PC-9 (cell line): Measurements from ENCODE around the gene KPNB1.

Experiments
- EZH2 ChIP-seq: fragments of 200-600 bp; sonication (generic); IDR thresholded peaks from 2 replicates; pipeline ENCODE4 v1.8.0; 2017; ENCODE audit warnings: antibody characterized with exemption, low read depth
- TF ChIP-seq, protein P1 (sequence below): fragments of 200-600 bp; sonication (generic); conservative IDR thresholded peaks from 2 replicates; pipeline ENCODE4 v1.6.1; 2017; ENCODE audit warnings: mixed run types, antibody characterized with exemption, mild to moderate bottlenecking, moderate library complexity

DNA sequence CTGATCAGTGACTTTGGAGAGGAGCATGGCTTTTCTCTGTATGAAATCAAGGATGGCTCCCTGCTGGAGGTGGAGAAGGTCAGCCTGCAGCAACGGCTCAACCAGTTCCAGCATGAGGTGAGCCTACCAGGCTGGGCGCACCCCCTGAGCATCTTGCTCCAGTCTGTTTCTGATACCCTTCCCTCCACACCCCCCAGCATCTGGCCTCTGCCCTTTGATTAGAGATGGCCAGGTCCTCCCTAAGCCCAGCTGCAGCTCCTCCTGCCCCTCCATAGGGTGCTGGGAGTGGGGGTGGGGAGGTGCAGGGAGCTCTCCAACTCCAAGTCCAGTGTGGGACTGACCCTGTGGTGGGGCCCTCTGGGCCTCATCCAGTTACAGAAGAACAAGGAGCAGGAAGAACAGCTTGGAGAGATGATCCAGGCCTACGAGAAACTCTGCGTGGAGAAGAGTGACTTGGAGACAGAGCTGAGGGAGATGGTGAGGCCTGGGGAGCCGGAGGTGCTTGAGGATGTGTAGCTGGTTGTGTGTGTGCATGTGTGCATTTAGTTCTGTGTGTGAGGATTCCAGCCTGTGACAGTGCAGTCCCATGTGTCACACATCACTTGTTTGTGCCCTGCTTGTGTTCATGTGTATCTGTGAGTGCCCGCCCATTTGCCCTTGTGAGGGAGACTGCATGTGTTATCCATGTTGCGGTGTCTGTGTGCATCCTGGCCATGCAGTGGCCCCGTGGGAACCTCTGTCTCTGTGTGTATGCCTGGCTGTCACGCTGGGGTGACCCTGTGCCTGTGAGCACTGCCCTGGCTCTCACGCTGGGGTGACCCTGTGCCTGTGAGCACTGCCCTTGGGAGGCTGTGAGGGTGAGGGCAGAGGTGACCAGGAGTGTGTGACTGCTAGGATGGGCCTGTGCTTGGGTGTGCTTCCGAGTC, 47.3 kb downstream of the KPNB1 start:
- TF ChIP-seq, protein P1, sequence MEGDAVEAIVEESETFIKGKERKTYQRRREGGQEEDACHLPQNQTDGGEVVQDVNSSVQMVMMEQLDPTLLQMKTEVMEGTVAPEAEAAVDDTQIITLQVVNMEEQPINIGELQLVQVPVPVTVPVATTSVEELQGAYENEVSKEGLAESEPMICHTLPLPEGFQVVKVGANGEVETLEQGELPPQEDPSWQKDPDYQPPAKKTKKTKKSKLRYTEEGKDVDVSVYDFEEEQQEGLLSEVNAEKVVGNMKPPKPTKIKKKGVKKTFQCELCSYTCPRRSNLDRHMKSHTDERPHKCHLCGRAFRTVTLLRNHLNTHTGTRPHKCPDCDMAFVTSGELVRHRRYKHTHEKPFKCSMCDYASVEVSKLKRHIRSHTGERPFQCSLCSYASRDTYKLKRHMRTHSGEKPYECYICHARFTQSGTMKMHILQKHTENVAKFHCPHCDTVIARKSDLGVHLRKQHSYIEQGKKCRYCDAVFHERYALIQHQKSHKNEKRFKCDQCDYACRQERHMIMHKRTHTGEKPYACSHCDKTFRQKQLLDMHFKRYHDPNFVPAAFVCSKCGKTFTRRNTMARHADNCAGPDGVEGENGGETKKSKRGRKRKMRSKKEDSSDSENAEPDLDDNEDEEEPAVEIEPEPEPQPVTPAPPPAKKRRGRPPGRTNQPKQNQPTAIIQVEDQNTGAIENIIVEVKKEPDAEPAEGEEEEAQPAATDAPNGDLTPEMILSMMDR: no peak
- TF ChIP-seq EZH2: no peak
